Keratinocyte (primary cell): ENCODE results near the gene RYR1. TPM values are rescaled to one million over a fixed set of nuclear protein-coding genes. Genes with fewer than 3 reads are reported as not detected.
A peak's percentile ranks its signal among the peaks of the same experiment; 100 is the strongest.

ENCODE experiments used
- DNase-seq: peaks from one replicate; pipeline ENCODE4 v3.0.0-alpha.2; 2011; ENCODE audit warnings: low read depth, missing footprints, low spot score
- FAIRE-seq: peaks from 2 replicates; lab custom pipeline; 2011; peaks lifted over from hg19 to GRCh38; lab: Jason Lieb, UNC
- H2AFZ ChIP-seq: 2 replicates; pipeline ENCODE4 v1.6.0; 2012; ENCODE audit warnings: low read length, control low read depth, inconsistent platforms; ENCODE audit not compliant: control insufficient read depth
- H3K27ac ChIP-seq: 2 replicates; pipeline ENCODE4 v1.5.1; 2011; ENCODE audit warnings: low read length; ENCODE audit not compliant: control insufficient read depth, insufficient read depth
- H3K27me3 ChIP-seq: 3 replicates; pipeline ENCODE4 v1.6.0; 2011; ENCODE audit warnings: low read length; ENCODE audit not compliant: control insufficient read depth, insufficient read depth; ENCODE audit errors: extremely low read depth
- H3K36me3 ChIP-seq, 2 experiments: 2 replicates in 1 of 2; 3 replicates in 1 of 2; pipeline ENCODE4 v1.5.1; 2011; ENCODE audit warnings: low read length in 2 of 2, mild to moderate bottlenecking in 1 of 2; ENCODE audit not compliant: control insufficient read depth in 2 of 2, insufficient read depth in 2 of 2; ENCODE audit errors: extremely low read depth in 1 of 2
- H3K4me1 ChIP-seq: 3 replicates; pipeline ENCODE4 v1.5.1; 2011; ENCODE audit warnings: low read length; ENCODE audit not compliant: control insufficient read depth, insufficient read depth; ENCODE audit errors: extremely low read depth
- H3K4me2 ChIP-seq: 3 replicates; pipeline ENCODE4 v1.6.0; 2011; ENCODE audit warnings: low read depth, low read length; ENCODE audit not compliant: control insufficient read depth, insufficient read depth; ENCODE audit errors: extremely low read depth
- H3K4me3 ChIP-seq, 3 experiments: fragments of 200-600 bp in 1 of 3; sonication (generic) in 1 of 3; 2 replicates in 2 of 3; 3 replicates in 1 of 3; pipeline ENCODE4 v1.5.1; 2011 to 2016; ENCODE audit warnings: low read length in 3 of 3, mild to moderate bottlenecking in 3 of 3, control low read depth in 2 of 3, inconsistent platforms in 1 of 3, low read depth in 1 of 3, mixed read lengths in 1 of 3, mixed run types in 1 of 3, moderate library complexity in 1 of 3; ENCODE audit not compliant: control insufficient read depth in 2 of 3, insufficient read depth in 2 of 3; ENCODE audit errors: extremely low read depth in 1 of 3
- H3K79me2 ChIP-seq: 2 replicates; pipeline ENCODE4 v1.6.0; 2012; ENCODE audit warnings: low read length; ENCODE audit not compliant: control insufficient read depth, insufficient read depth
- H3K9ac ChIP-seq: 3 replicates; pipeline ENCODE4 v1.6.0; 2011; ENCODE audit warnings: low read length; ENCODE audit not compliant: control insufficient read depth, insufficient read depth; ENCODE audit errors: extremely low read depth
- H3K9me1 ChIP-seq: 3 replicates; pipeline ENCODE4 v1.6.0; 2011; ENCODE audit warnings: low read length; ENCODE audit not compliant: control insufficient read depth, insufficient read depth; ENCODE audit errors: extremely low read depth
- H3K9me3 ChIP-seq: 2 replicates; pipeline ENCODE4 v1.5.1; 2012; ENCODE audit warnings: low read depth, low read length; ENCODE audit not compliant: control insufficient read depth
- H4K20me1 ChIP-seq: 3 replicates; pipeline ENCODE4 v1.6.0; 2011; ENCODE audit warnings: low read length; ENCODE audit not compliant: control insufficient read depth, insufficient read depth; ENCODE audit errors: extremely low read depth
- EZH2 ChIP-seq: IDR thresholded peaks from one replicate; pipeline ENCODE4 v1.6.1; 2012; ENCODE audit warnings: inconsistent platforms, mild to moderate bottlenecking, low read length, moderate library complexity
- dilution Hi-C: fragments of 300-500 bp; cut with MboI; formaldehyde crosslinking; loops from one replicate; pipeline ENCODE4 v1.7.0; 2020; ENCODE audit warnings: low sequenced_read_pairs; ENCODE audit not compliant: extremely low pct_ligation_motif_present
- polyA plus RNA-seq, 5 experiments: library from polyadenylated mRNA; depleted of rRNA in 3 of 5; stranded (reverse) in 3 of 5; stranded (forward) in 1 of 5; unstranded in 1 of 5; fragments of >200 nt; gene quantifications; 1 replicate in 1 of 5; 2 replicates in 3 of 5; 3 replicates in 1 of 5; pipeline versions ENCODE4 v1.2.1 to v1.2.3, GENCODE V29; 2011 to 2012; ENCODE audit warnings: missing spikeins in 2 of 5, low read depth in 1 of 5, low replicate concordance in 1 of 5
- TF ChIP-seq, protein P1 (sequence below), 3 experiments: IDR thresholded peaks in 1 of 3; conservative IDR thresholded peaks in 1 of 3; optimal IDR thresholded peaks in 1 of 3; 2 replicates in 2 of 3; 3 replicates in 1 of 3; pipeline versions ENCODE3 to v1.5.1; 2011; ENCODE audit warnings: low read length in 3 of 3, mild to moderate bottlenecking in 3 of 3, moderate library complexity in 2 of 3, control low read depth in 1 of 3, inconsistent platforms in 1 of 3; ENCODE audit not compliant: insufficient read depth in 2 of 3; ENCODE audit errors: extremely low read depth in 1 of 3

RYR1 gene
- polyA plus RNA-seq, 1 donor (not counting 4 experiments of a cell fraction or from before 2014, with no cell fraction given): 0.41 TPM

DNA sequence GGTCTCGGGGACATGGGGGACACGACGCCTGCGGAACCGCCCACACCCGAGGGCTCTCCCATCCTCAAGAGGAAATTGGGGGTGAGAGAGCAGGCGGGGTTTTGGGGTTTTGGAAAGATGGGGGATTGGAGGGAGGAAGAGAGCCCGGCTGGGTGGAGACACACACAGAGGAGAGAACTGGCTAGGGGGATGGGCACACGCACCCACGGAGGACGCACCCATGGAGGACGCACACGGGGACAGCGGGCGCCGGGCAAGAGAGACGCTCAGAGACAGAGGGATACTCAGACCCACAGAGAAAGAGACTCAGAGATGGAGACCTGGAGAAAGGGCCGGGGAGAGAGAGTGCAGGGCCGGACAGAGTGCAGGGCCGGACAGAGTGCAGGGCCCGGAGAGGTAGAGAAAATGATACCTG lies 132.2 kb downstream of the RYR1 start:
- Histone ChIP-seq H3K4me1 (peaks cover 15% of the 10 kb centered on the region), H3K36me3 (no peaks in the 10 kb centered on the region), H3K9ac (no peak overlapping the region), H3K27ac (no peak overlapping the region), H4K20me1 (no peaks in the 10 kb centered on the region), H3K9me1 (no peaks in the 10 kb centered on the region), H3K4me2 (peak overlapping the region; percentile 16), H2AFZ (peak overlapping the region; percentile 43), H3K4me3 (no peak overlapping the region), H3K9me3 (no peaks in the 10 kb centered on the region), H3K79me2 (no peaks in the 10 kb centered on the region), H3K27me3 (peaks cover 12% of the 10 kb centered on the region)
- no peak for FAIRE-seq
- dilution Hi-C loops: no loop called here
- TF ChIP-seq, protein P1, sequence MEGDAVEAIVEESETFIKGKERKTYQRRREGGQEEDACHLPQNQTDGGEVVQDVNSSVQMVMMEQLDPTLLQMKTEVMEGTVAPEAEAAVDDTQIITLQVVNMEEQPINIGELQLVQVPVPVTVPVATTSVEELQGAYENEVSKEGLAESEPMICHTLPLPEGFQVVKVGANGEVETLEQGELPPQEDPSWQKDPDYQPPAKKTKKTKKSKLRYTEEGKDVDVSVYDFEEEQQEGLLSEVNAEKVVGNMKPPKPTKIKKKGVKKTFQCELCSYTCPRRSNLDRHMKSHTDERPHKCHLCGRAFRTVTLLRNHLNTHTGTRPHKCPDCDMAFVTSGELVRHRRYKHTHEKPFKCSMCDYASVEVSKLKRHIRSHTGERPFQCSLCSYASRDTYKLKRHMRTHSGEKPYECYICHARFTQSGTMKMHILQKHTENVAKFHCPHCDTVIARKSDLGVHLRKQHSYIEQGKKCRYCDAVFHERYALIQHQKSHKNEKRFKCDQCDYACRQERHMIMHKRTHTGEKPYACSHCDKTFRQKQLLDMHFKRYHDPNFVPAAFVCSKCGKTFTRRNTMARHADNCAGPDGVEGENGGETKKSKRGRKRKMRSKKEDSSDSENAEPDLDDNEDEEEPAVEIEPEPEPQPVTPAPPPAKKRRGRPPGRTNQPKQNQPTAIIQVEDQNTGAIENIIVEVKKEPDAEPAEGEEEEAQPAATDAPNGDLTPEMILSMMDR (optimal IDR thresholded peaks at IDR 0.05 in 1 of 3, IDR thresholded peaks at IDR 0.05 in 1 of 3, conservative IDR thresholded peaks at IDR 0.05 in 1 of 3; ENCODE audit: extremely low read depth in 1 of 3, insufficient read depth in 2 of 3, low read length in 3 of 3): no peak
- TF ChIP-seq EZH2: peak; percentile 58
- DNase-seq: no peak

DNA sequence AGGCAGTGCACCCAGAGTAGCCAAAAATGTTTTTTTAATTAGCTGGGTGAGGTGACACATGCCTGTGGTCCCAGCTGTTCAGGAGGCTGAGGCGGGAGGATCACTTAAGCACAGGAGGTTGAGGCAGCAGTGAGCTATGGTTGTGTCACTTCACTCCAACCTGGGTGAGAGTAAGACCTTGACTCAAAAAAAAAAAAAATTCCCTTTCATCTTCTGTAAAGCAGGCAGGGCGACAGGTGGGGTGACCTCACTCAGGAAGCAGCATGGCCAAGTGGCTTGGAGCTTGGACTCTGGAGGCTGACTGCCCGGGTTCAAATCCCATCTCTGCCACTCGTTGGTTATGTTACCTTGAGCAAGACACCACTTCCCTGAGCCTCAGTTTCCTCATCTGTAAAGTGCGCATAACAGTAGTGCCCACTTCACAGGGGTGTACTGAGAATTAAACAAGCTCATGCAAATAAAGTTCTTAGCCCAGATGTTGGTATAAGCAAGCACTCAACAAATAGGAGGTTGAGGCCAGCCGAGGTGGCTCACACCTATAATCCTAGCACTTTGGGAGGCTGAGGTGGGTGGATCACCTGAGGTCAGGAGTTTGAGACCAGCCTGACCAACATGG lies 136.0 kb downstream of the RYR1 start:
- no peaks in the 10 kb centered on the region for H4K20me1 ChIP-seq
- H3K9me1 ChIP-seq: no peaks in the 10 kb centered on the region
- peaks cover 12% of the 10 kb centered on the region for H3K27me3 ChIP-seq
- dilution Hi-C loops: no loop called here
- no peaks in the 10 kb centered on the region for H3K36me3 ChIP-seq
- no peak for FAIRE-seq
- no peak overlapping the region for H3K9ac ChIP-seq
- no peak overlapping the region for H2AFZ ChIP-seq
- H3K4me3 ChIP-seq: no peak overlapping the region
- DNase-seq: no peak
- H3K4me1 ChIP-seq: no peaks in the 10 kb centered on the region
- TF ChIP-seq, protein P1 (optimal IDR thresholded peaks at IDR 0.05 in 1 of 3, IDR thresholded peaks at IDR 0.05 in 1 of 3, conservative IDR thresholded peaks at IDR 0.05 in 1 of 3; ENCODE audit: extremely low read depth in 1 of 3, insufficient read depth in 2 of 3, low read length in 3 of 3): no peak
- no peak for TF ChIP-seq EZH2
- H3K79me2 ChIP-seq: no peaks in the 10 kb centered on the region
- H3K27ac ChIP-seq: no peak overlapping the region
- no peaks in the 10 kb centered on the region for H3K9me3 ChIP-seq
- H3K4me2 ChIP-seq: no peak overlapping the region
